Urinary bladder (tissue), 4 donors: ENCODE data around the gene AKAP6. TPM values are rescaled to one million over a fixed set of nuclear protein-coding genes. Genes with fewer than 3 reads are reported as not detected.

Source experiments
- DNase-seq: peaks from one replicate; pipeline ENCODE4 v3.0.0-alpha.2; 2015; ENCODE audit errors: extremely low spot score
- H3K27ac ChIP-seq: one replicate; pipeline ENCODE4 v1.5.1; 2013; ENCODE audit warnings: low read depth, mild to moderate bottlenecking, moderate library complexity
- H3K36me3 ChIP-seq: one replicate; pipeline ENCODE4 v1.6.1; 2013; ENCODE audit warnings: mild to moderate bottlenecking, moderate library complexity; ENCODE audit not compliant: insufficient read depth
- H3K4me1 ChIP-seq: one replicate; pipeline ENCODE4 v1.6.1; 2013; ENCODE audit warnings: mild to moderate bottlenecking, moderate library complexity; ENCODE audit not compliant: insufficient read depth
- H3K4me3 ChIP-seq: one replicate; pipeline ENCODE4 v1.5.1; 2013; ENCODE audit warnings: low read depth, low read length
- WGBS: extraction: QIAGEN DNeasy Blood & Tissue Kit; methylation state at CpG from one replicate; pipeline ENCODE4 v1.1.7; 2013; 5-methylcytosine and 5-hydroxymethylcytosine counted together
- polyA plus RNA-seq: library from polyadenylated mRNA; stranded (reverse); fragments of 200-250 nt; gene quantifications from one replicate; pipeline ENCODE4 v1.2.3, GENCODE V29; 2013
- total RNA-seq: library from RNA; depleted of rRNA; stranded (reverse); fragments of >200 nt; gene quantifications from one replicate; pipeline ENCODE4 v1.2.3, GENCODE V29; 2014
- donor health status: healthy with polysubstance abuse.
- donor health status: healthy.

Gene AKAP6
- total and polyA plus RNA-seq, 2 donors: 7.3 to 43.0 TPM

DNA sequence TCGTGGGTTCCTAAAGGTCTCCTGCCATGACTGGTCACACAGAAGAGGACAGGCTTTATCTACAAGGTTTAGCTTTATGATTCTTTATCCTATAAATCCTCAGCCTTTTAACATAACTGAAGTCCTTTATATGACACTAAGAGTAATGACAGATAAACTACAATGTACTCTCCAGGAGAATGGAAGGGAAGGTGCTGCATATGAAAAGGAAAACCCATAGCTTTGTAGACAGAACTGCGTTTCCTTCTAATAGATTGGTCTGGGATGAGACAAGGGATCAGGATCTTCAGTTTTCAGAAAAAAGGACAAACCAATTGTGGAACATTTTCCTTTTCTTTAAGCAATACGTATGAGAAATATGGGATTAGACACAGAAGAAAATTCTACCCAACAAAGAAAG lies 408.5 kb downstream of the AKAP6 start:
- H3K36me3 ChIP-seq: no peaks in the 10 kb centered on the region
- H3K4me1 ChIP-seq: no peaks in the 10 kb centered on the region
- WGBS: 78% methylated on average over 3 of the region's 3 CpGs

DNA sequence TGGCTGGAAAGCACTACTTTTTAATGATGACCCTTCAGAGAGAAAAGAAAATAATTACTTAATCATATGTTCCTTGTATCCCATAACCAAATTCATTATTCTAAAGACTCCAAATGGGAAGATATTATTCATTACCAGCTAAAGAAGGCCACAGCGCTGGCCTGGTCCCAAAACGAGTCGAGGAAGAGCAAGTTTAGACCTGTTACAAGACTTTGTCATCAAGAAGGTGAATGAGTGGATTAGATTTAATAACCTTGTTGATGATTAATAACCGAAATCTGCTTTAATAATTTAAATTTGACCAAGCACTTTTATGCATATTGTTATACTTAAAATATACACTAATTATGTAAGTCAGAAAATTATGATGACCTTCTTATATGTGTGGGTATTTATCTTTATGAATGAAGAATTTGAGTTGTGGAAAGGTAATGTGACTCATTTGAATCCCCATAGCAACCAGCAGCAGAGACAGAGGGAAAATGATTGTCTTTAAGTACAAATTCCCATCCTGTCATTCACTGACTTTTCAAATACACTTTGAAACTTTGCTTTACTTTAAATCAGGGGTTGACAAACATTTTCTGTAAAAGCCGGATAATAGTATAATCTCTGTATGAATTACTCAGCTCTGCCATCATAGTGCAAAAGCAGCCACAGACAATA lies 409.2 kb downstream of the AKAP6 start:
- no peak overlapping the region for H3K4me3 ChIP-seq
- 94% methylated on average over 5 of the region's 5 CpGs for WGBS
- no peak for DNase-seq
- H3K36me3 ChIP-seq: no peaks in the 10 kb centered on the region
- H3K27ac ChIP-seq: no peak overlapping the region
- no peaks in the 10 kb centered on the region for H3K4me1 ChIP-seq

More for the DNA sequence above, 408.5 kb downstream of the AKAP6 start:
- Histone ChIP-seq H3K4me3 (no peak overlapping the region), H3K27ac (no peak overlapping the region)
- no peak for DNase-seq

DNA sequence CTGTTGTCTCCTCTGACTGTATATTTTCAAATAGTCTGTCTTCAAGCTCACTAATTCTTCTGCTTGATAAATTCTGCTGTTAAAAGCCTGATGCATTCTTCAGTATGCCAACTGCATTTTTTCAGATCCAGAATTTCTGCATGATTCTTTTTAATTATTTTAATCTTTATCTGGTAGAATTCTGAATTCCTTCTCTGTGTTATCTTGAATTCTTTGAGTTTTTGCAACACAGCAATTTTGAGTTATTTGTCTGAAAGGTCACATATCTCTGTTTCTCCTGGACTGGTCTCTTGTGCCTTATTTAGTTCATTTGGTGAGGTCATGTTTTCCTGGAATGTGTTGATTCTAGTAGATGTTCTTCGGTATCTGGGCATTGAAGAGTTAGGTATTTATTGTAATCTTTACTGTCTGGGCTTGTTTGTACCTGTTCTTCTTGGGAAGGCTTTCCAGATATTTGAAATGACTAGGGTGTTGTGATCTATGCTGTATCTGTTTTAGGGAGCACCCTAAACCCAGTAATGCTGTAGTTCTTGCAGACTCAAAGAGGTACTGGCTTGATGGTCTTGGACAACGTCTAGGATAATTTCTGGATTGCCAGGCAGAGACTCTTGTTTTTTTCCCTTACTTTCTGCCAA lies 415.8 kb downstream of the AKAP6 start:
- no peak for DNase-seq
- Histone ChIP-seq H3K4me1 (no peaks in the 10 kb centered on the region), H3K4me3 (no peak overlapping the region), H3K27ac (no peak overlapping the region), H3K36me3 (no peaks in the 10 kb centered on the region)
- 80% methylated on average over 2 of the region's 2 CpGs for WGBS

DNA sequence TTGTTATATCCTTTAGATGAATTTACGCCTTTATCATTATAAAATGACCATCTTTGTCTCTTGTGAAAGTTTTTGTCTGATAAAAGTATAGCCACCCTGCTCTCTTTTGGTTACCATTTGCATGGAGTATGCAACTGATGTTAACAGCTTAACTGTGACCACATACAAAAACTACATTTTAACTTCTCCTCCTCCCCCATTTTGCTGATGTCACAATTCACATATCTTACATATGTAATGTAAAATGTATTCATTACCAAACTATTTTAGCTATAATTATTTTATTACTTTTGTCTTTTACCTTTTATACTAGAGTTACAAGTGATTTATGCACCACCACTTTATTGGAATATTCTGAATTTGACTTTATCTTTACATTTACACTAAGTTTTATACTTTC lies 425.1 kb downstream of the AKAP6 start:
- no peak overlapping the region for H3K27ac ChIP-seq
- whole genome bisulfite sequencing: 91% methylated on average over 1 of the region's 1 CpG
- DNase-seq: no peak
- no peaks in the 10 kb centered on the region for H3K4me1 ChIP-seq
- no peak overlapping the region for H3K4me3 ChIP-seq
- H3K36me3 ChIP-seq: no peaks in the 10 kb centered on the region

DNA sequence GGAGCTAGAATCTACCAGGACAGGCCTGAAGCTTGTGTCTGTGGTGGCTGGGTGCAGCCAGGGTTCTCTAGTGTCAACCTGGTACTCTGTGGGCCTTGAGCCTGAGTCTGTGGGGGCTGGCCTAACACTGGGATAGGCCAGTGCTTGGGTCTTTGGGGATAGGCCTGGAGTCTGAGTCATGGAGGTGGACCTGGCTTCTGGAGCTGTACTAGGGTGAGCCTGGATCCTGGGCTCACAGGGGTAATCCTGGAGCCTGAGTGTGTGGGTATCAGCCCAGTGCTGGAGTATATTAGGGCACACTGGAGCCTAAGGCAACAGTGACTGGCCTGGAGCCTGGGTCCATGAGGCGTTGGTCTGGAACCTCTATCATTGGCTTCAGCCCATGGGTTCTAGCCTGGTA lies 427.1 kb downstream of the AKAP6 start:
- DNase-seq: no peak
- WGBS: 100% methylated on average over 1 of the region's 1 CpG

DNA sequence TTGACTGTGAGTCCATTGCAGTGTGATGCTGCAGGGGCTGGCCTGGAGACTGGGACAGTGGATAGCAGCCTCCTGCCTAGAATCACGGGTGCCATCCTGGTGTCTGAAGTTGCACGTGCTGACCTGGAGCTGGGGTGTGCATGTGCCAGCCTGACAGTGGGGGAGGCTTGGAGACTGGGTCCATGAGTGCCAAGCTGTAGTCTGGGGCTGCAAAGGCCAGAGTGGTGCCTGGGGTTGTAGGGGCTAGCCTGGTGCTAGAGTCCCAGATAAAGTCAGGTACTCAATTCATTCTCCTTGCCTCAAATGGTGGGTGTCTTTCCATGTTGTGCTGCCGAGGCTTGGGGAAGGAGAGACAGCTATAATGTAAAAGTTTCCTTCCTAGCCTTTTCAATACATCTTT lies 427.7 kb downstream of the AKAP6 start:
- Histone ChIP-seq H3K4me1 (no peaks in the 10 kb centered on the region), H3K36me3 (no peaks in the 10 kb centered on the region), H3K4me3 (no peak overlapping the region), H3K27ac (no peak overlapping the region)
- WGBS: 93% methylated on average over 3 of the region's 3 CpGs
- no peak for DNase-seq

More for the DNA sequence above, 427.1 kb downstream of the AKAP6 start:
- Histone ChIP-seq H3K36me3 (no peaks in the 10 kb centered on the region), H3K4me3 (no peak overlapping the region), H3K27ac (no peak overlapping the region), H3K4me1 (no peaks in the 10 kb centered on the region)

DNA sequence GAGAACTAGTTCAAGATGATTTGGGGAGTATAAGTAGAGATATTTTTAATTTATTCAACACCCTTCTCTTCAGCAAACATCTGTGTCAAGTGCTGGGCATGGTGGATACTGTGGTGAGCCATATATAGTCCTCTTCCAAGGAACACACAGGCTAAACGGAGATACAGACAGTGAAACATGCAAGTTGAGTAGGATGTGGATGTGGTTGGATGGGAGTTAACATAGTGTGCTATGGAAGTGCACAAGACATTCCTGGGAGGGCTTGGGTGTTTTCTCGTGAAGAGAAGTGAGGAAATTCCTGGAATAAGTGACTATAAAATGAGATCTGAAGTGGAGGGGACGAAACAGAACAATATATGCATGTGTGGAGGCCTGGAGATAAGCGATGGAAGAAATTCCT lies 428.5 kb downstream of the AKAP6 start:
- no peak for DNase-seq
- Histone ChIP-seq H3K4me3 (no peak overlapping the region), H3K36me3 (no peaks in the 10 kb centered on the region), H3K27ac (no peak overlapping the region), H3K4me1 (no peaks in the 10 kb centered on the region)
- WGBS: 84% methylated on average over 4 of the region's 4 CpGs

DNA sequence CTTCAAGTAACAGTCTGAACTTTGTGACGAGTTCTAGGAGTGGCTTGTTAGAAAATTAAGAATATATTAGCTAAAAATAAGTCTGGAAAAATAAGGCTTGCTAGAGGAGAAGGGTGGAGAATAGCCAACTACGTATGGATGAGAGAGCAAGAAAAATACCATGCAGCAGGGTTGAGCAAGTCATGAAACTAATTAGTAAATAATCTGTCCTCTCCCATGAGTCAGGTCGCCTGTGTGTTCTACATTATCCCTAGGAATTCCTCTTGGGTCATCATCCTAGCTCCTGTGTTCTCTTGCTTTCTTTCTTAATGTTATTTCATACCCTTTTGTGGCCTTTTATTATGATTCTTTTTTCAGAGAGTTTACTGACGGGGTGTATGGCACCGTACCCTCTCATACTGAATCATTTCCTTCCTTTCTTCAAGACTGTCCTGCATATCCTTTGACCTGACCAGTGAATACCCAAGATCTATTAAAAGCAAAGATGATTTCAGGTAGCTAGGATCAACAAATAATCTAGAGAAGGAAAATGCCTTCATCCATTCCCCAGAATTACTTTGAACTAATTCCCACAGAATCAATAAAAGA lies 432.4 kb downstream of the AKAP6 start:
- DNase-seq: no peak
- H3K4me1 ChIP-seq: no peaks in the 10 kb centered on the region
- no peak overlapping the region for H3K4me3 ChIP-seq
- H3K27ac ChIP-seq: no peak overlapping the region
- H3K36me3 ChIP-seq: no peaks in the 10 kb centered on the region
- 77% methylated on average over 5 of the region's 5 CpGs for WGBS

DNA sequence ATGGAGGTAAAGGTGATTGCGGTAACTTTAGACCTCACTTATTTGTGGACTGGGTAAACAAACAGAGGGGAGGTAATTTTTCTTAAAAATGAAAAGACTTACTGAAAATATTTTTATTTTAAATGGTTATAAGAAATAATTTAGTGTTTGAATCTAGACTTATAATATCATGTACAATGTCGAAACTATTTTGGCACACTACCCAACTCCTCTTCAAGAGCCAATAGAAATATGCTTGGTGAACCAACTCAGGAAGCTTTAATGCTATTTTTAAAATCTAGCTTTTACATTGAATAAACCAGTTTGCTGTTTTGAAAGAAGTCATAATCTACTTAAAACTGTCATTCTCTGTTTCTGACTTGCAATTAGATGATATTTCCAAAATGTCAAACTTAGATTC lies 433.8 kb downstream of the AKAP6 start:
- no peak for DNase-seq
- H3K4me1 ChIP-seq: no peaks in the 10 kb centered on the region
- 80% methylated on average over 2 of the region's 2 CpGs for WGBS
- no peak overlapping the region for H3K27ac ChIP-seq
- H3K4me3 ChIP-seq: no peak overlapping the region
- H3K36me3 ChIP-seq: no peaks in the 10 kb centered on the region

DNA sequence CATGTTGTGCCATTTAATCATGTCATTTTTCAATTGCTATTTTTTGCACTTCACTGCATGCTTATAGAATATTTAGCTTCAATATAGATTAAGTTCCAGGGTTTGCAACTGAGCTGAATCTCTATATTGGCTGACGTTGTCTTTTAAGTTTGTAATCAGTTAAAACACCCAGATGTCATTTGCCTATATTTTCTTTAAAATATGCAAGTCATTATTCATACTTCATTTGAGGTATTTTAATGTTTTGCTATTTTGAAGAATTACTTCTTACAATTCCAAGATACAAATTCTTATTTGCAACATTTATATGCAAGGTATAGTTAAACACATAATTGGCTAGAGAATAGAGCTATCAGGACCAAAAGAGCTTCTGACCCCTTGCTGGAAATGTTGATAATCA lies 434.6 kb downstream of the AKAP6 start:
- H3K27ac ChIP-seq: no peak overlapping the region
- no peaks in the 10 kb centered on the region for H3K36me3 ChIP-seq
- no peak overlapping the region for H3K4me3 ChIP-seq
- no peak for DNase-seq
- 89% methylated on average over 1 of the region's 1 CpG for WGBS
- no peaks in the 10 kb centered on the region for H3K4me1 ChIP-seq

DNA sequence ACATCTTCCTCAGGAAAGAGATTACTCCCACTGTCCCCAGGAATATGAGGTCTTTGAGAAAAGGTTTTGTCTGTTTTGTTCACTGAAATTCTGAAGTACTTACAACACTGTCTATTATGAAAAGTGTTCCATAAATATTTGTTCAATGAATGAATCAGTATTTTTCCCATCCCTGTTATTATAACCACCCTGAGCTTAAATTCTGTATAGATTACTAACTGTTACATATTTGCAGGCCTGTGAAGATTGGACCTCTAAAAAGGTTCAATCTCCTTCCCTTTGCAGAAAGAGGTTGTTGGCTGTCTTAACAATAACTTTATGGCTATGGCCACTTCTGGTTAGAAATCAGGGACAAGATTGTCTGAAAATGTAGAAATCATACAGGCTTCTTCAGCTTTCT lies 435.0 kb downstream of the AKAP6 start:
- Histone ChIP-seq H3K27ac (no peak overlapping the region), H3K4me1 (no peaks in the 10 kb centered on the region), H3K36me3 (no peaks in the 10 kb centered on the region), H3K4me3 (no peak overlapping the region)
- no peak for DNase-seq

DNA sequence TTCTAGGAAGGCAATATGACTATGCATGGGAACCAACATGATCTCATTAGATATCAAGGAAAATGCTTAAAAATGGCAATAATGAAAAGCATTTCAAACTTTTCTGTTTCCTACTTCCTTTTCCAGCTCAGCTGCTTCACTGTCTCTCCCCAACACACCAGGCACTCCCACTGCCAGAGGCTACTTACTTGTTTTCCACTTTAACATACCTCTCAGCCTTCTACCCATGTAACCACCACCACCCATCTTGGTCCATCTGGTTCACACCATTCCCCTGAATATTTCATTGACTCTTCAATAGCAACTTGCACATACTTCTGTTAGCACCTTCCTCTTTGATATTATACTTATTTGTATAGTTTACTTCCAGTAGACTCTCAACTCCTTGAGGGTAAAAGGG lies 441.3 kb downstream of the AKAP6 start:
- H3K36me3 ChIP-seq: no peaks in the 10 kb centered on the region
- no peaks in the 10 kb centered on the region for H3K4me1 ChIP-seq
- no peak overlapping the region for H3K4me3 ChIP-seq
- no peak for DNase-seq
- H3K27ac ChIP-seq: no peak overlapping the region

DNA sequence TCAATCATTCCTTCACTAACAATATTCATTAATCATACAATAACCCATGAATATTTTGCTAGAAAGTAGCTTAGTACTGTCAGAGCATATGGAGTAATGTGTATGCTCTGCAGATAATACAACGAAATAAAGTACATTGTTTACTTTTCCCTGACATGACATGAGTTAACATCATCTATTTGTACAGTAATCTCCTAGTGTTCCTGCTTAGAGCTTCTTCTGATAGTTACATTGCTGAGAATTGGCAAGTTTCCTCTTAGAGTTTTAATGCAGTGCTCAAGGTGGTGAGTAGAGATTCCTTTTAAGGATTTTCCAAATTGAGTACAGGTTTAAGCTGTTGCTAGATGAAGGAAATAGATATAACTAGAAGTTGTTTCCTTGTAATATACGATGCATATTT lies 445.1 kb downstream of the AKAP6 start:
- WGBS: 48% methylated on average over 2 of the region's 2 CpGs
- DNase-seq: no peak
- Histone ChIP-seq H3K36me3 (no peaks in the 10 kb centered on the region), H3K4me1 (no peaks in the 10 kb centered on the region), H3K27ac (no peak overlapping the region), H3K4me3 (no peak overlapping the region)

DNA sequence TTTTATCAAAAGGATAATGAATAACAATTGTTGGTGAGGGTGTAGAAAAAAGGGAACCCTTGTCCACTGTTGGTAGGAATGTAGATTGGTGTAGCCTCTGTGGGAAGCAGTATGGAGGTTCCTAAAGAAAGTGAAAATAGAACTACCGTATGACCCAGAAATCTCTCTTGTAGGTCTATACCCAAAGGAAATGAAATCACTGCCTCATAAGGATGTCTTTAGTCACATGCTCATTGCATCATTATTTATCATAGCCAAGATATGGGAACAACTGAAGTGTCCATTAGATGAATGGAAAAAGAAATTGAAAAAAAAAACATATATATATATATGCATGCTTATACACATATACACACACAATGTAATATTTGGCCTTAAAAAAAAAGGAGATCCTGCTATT lies 450.7 kb downstream of the AKAP6 start:
- WGBS: 84% methylated on average over 1 of the region's 1 CpG

More for the DNA sequence above, 450.7 kb downstream of the AKAP6 start:
- Histone ChIP-seq H3K4me1 (no peaks in the 10 kb centered on the region), H3K4me3 (no peak overlapping the region), H3K27ac (no peak overlapping the region), H3K36me3 (no peaks in the 10 kb centered on the region)
- no peak for DNase-seq
